Progenitor cell of endocrine pancreas (in vitro differentiated cells): ENCODE data around the gene LGALS12. TPM values are rescaled to one million over a fixed set of nuclear protein-coding genes. Genes with fewer than 3 reads are reported as not detected.

ENCODE experiments used
- DNase-seq: peaks from one replicate; pipeline ENCODE4 v3.0.0; 2021; ENCODE audit warnings: low spot score; ENCODE audit not compliant: unreplicated experiment
- H3K27ac Mint-ChIP-seq: 2 replicates; pipeline ENCODE4 v1.8.0; 2021; ENCODE audit warnings: mild to moderate bottlenecking, moderate library complexity, mixed read lengths
- H3K27me3 Mint-ChIP-seq: 2 replicates; pipeline ENCODE4 v1.8.0; 2021; ENCODE audit warnings: mixed read lengths
- H3K36me3 Mint-ChIP-seq: 2 replicates; pipeline ENCODE4 v1.8.0; 2022; ENCODE audit warnings: mixed read lengths; ENCODE audit not compliant: insufficient read depth
- H3K4me1 Mint-ChIP-seq: 2 replicates; pipeline ENCODE4 v1.8.0; 2021; ENCODE audit warnings: low read depth, mixed read lengths
- H3K4me3 Mint-ChIP-seq: 2 replicates; pipeline ENCODE4 v1.8.0; 2021; ENCODE audit warnings: low read depth, mild to moderate bottlenecking, moderate library complexity, mixed read lengths
- H3K9me3 Mint-ChIP-seq: 2 replicates; pipeline ENCODE4 v1.8.0; 2021; ENCODE audit warnings: low read depth, mixed read lengths
- total RNA-seq: library from RNA; stranded (reverse); gene quantifications from 2 replicates; pipeline ENCODE4 v1.2.1, GENCODE V29; 2021
- TF ChIP-seq, protein P1 (sequence below): fragments of 200-600 bp; sonication (generic); IDR thresholded peaks from one replicate; pipeline ENCODE4 v1.5.0; 2021; ENCODE audit warnings: antibody characterized with exemption, mild to moderate bottlenecking; ENCODE audit not compliant: unreplicated experiment

LGALS12 gene
- total RNA-seq, 1 donor from 2014 or later, result 2.3 TPM

DNA sequence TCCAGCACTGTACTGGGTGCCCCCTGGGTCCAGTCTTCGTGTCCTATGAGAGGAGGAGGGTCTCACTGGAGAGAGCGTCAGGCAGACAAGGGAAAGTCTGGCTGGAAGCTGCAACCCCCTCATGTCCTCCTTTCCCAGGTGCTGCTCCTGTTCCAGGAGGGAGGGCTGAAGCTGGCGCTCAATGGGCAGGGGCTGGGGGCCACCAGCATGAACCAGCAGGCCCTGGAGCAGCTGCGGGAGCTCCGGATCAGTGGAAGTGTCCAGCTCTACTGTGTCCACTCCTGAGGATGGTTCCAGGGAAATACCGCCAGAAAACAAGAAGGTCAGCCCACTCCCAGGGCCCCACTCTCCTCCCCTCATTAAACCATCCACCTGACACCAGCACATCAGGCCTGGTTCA lies 10.2 kb downstream of the LGALS12 start:
- DNase-seq, result no peak
- Mint-ChIP-seq H3K36me3 (peaks cover 13% of the 10 kb centered on the region), H3K4me1 (peaks cover 2% of the 10 kb centered on the region), H3K27me3 (no peaks in the 10 kb centered on the region), H3K27ac (no peak overlapping the region), H3K4me3 (no peak overlapping the region), H3K9me3 (peaks cover 11% of the 10 kb centered on the region)
- TF ChIP-seq, protein P1, sequence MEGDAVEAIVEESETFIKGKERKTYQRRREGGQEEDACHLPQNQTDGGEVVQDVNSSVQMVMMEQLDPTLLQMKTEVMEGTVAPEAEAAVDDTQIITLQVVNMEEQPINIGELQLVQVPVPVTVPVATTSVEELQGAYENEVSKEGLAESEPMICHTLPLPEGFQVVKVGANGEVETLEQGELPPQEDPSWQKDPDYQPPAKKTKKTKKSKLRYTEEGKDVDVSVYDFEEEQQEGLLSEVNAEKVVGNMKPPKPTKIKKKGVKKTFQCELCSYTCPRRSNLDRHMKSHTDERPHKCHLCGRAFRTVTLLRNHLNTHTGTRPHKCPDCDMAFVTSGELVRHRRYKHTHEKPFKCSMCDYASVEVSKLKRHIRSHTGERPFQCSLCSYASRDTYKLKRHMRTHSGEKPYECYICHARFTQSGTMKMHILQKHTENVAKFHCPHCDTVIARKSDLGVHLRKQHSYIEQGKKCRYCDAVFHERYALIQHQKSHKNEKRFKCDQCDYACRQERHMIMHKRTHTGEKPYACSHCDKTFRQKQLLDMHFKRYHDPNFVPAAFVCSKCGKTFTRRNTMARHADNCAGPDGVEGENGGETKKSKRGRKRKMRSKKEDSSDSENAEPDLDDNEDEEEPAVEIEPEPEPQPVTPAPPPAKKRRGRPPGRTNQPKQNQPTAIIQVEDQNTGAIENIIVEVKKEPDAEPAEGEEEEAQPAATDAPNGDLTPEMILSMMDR, result no peak

DNA sequence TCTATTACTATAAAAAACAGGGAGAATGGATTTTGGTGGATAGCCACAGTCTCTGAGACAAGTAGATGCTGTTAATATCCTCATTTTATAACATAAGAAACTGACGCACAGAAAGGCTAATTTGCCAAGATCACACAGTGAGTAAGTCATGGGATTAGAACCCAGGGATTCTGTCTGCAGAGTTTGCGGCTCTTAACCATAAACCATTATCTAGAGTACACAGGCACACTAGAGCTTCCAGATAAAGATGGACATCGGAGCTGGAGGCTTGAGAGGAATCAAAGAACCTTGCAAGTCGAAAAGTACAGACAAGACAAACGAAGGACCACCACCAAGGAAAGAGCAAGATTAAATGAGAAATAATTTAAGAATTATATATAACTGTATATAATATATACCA lies 11.3 kb downstream of the LGALS12 start:
- Mint-ChIP-seq H3K4me1 (peaks cover 4% of the 10 kb centered on the region), H3K4me3 (no peak overlapping the region), H3K27me3 (no peaks in the 10 kb centered on the region), H3K36me3 (peaks cover 14% of the 10 kb centered on the region), H3K27ac (no peak overlapping the region), H3K9me3 (peaks cover 15% of the 10 kb centered on the region)
- DNase-seq, result no peak
- TF ChIP-seq, protein P1, result no peak

DNA sequence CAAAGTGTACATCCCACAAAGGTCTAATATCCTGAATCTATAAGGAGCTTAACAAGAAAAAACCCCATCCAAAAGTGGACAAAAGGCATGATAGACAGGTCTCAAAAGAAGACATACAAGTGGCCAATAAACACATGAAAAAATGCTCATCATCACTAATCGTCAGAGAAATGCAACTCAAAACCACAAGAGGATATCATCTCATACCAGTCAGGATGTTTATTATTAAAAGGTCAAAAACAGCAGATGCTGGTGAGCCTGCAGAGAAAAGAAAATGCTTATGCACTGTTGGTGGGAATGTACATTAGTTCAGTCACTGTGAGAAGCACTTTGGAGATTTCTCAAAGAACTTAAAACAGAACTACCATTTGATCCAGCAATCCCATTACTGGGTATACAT lies 12.7 kb downstream of the LGALS12 start:
- H3K27me3 Mint-ChIP-seq, result no peaks in the 10 kb centered on the region
- H3K4me1 Mint-ChIP-seq, result peaks cover 4% of the 10 kb centered on the region
- H3K4me3 Mint-ChIP-seq, result no peak overlapping the region
- peaks cover 19% of the 10 kb centered on the region for H3K9me3 Mint-ChIP-seq
- peaks cover 18% of the 10 kb centered on the region for H3K36me3 Mint-ChIP-seq
- no peak for DNase-seq
- H3K27ac Mint-ChIP-seq, result no peak overlapping the region
- TF ChIP-seq, protein P1, result no peak

DNA sequence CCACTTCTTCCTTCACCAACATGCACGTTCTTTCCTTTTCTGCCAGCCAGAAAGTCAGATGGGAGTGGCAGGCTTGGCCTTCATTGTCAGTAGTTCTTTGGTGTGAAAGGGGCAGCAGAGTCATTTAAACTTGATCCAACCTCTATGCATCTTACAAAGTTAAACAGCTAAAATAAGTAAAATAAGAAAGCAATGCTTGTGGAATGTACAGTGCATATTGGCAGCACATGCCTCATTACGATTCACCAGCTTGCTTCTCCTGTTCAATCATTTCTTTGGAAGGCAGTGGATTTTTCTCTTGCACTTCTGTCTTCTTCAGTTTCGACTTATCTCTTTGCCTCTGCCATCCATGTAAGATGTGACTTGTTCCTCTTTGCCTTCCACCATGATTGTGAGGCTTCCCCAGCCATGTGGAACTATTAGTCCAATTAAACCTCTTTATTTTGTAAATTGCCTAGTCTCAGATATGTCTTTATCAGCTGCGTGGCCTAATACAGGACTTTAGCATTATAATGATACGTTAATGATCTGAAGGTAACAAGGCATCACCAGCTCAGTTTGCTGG lies 14.8 kb downstream of the LGALS12 start:
- Mint-ChIP-seq H3K27me3 (no peaks in the 10 kb centered on the region), H3K27ac (no peak overlapping the region), H3K9me3 (peaks cover 25% of the 10 kb centered on the region), H3K4me3 (no peak overlapping the region), H3K36me3 (peaks cover 19% of the 10 kb centered on the region), H3K4me1 (peaks cover 4% of the 10 kb centered on the region)
- DNase-seq, result no peak
- TF ChIP-seq, protein P1, result no peak

DNA sequence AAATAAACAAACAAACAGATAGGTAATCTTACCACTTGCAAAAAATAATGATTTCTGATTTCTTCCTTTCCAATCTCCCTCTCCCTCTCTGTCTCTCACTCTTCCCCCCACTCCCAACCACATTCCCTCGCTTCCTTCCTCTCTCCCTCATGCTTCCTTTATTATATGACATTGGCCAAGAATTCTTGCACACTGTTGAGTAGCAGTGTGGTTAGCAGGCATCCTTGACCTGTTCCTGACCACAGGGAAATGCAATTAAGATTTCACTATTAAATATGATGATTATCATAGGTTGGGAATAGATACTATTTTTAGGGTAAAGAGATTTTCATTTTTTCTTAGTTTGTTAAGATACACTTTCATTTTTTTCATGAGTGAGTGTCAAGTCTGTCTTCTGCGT lies 16.0 kb downstream of the LGALS12 start:
- no peak for DNase-seq
- peaks cover 20% of the 10 kb centered on the region for H3K36me3 Mint-ChIP-seq
- TF ChIP-seq, protein P1, result no peak
- no peak overlapping the region for H3K4me3 Mint-ChIP-seq
- no peak overlapping the region for H3K27ac Mint-ChIP-seq
- peaks cover 25% of the 10 kb centered on the region for H3K9me3 Mint-ChIP-seq
- H3K27me3 Mint-ChIP-seq, result no peaks in the 10 kb centered on the region
- peaks cover 4% of the 10 kb centered on the region for H3K4me1 Mint-ChIP-seq
